Esophagus squamous epithelium (tissue), 5 donors: ENCODE data around the gene ADH1B. TPM values are rescaled to one million over a fixed set of nuclear protein-coding genes. Genes with fewer than 3 reads are reported as not detected.

Experiments used
- DNase-seq: peaks from one replicate; lab custom pipeline; 2025; lab: John Stamatoyannopoulos, UW
- H3K27ac ChIP-seq, 4 donors: fragments of 200-600 bp; sonication (generic); one replicate each; pipeline ENCODE4 v1.5.1; 2016 to 2019; ENCODE audit warnings: mild to moderate bottlenecking in 1 of 4
- H3K27me3 ChIP-seq, 4 donors: fragments of 200-600 bp; sonication (generic); 1 replicate in 3 of 4; 2 replicates in 1 of 4; pipeline versions ENCODE4 v1.5.1 to v1.6.0; 2017 to 2021; ENCODE audit warnings: antibody characterized with exemption in 1 of 4
- H3K36me3 ChIP-seq, 3 donors: fragments of 200-600 bp; sonication (generic); one replicate each; pipeline ENCODE4 v1.5.1; 2016 to 2019
- H3K4me1 ChIP-seq, 3 donors: fragments of 200-600 bp; sonication (generic); one replicate each; pipeline ENCODE4 v1.5.1; 2017 to 2019
- H3K4me3 ChIP-seq, 4 donors: fragments of 200-600 bp; sonication (generic); 1 replicate in 3 of 4; 2 replicates in 1 of 4; pipeline ENCODE4 v1.5.1; 2016 to 2019; ENCODE audit warnings: mild to moderate bottlenecking in 2 of 4, moderate library complexity in 1 of 4
- H3K9me3 ChIP-seq, 3 donors: fragments of 200-600 bp; sonication (generic); one replicate each; pipeline ENCODE4 v1.5.1; 2016 to 2019
- CTCF ChIP-seq, 6 experiments: fragments of 450-650 bp in 4 of 6; fragments of 200-600 bp in 2 of 6; sonication (generic) in 2 of 6; IDR thresholded peaks; one replicate each; pipeline ENCODE4 v1.5.1; 2016 to 2019; ENCODE audit warnings: antibody characterized with exemption in 6 of 6, mild to moderate bottlenecking in 4 of 6, moderate library complexity in 4 of 6
- POLR2A ChIP-seq, 4 donors: fragments of 450-650 bp; IDR thresholded peaks; one replicate each; pipeline ENCODE4 v1.6.1; 2017; ENCODE audit warnings: antibody characterized with exemption in 4 of 4, mild to moderate bottlenecking in 4 of 4, moderate library complexity in 3 of 4
- intact Hi-C: fragments of 100-400 bp; cut with DNase I; formaldehyde crosslinking; loops from one replicate; pipeline ENCODE4 v1.15.0; 2022
- total RNA-seq, 4 donors: library from RNA; depleted of rRNA; stranded (reverse); fragments of >200 nt; gene quantifications; one replicate each; pipeline ENCODE4 v1.1.0, GENCODE V29; 2016
- donor health status: DM: yes; HTN: yes; CAD: no.

ADH1B gene
- total RNA-seq, 4 donors from 2014 or later, result 12.9 to 468 (median 181) TPM

GRCh38 chr4:99264927-99265326 lies 56.3 kb downstream of the ADH1B start:
- no peak for TF ChIP-seq CTCF (IDR thresholded peaks at IDR 0.05)
- no peak for TF ChIP-seq POLR2A (IDR thresholded peaks at IDR 0.05)
- H3K4me3 ChIP-seq, result no peak overlapping the region
- intact Hi-C loops, result no loop called here
- DNase-seq, result no peak
- no peaks in the 10 kb centered on the region for H3K27me3 ChIP-seq
- no peaks in the 10 kb centered on the region for H3K9me3 ChIP-seq
- no peak overlapping the region for H3K27ac ChIP-seq
- H3K4me1 ChIP-seq, result peaks cover 0 to 22% (median 0%) of the 10 kb centered on the region in 3 donors
- H3K36me3 ChIP-seq, result no peaks in the 10 kb centered on the region

Other genes with a start within 250 kb of the ADH1B start
- 100 to 1,000 TPM in 2 of 4 donors, 10 to 100 TPM in 2; 24.8 to 183 (median 110) TPM for gene ADH5, start 232.6 kb downstream of the ADH1B start, total RNA-seq
- gene ADH4, start 177.1 kb downstream of the ADH1B start, total RNA-seq, result 1 to 10 TPM in 2 of 4 donors, not detected in 2; 1.9 to 6.2 TPM
- not detected for gene ADH6, start 102.2 kb downstream of the ADH1B start, total RNA-seq
- not detected for gene ADH1A, start 30.4 kb downstream of the ADH1B start, total RNA-seq
- 10 to 100 TPM in 2 of 4 donors, 1 to 10 TPM in 1, under 1 TPM in 1; 0.75 to 12.6 (median 8.4) TPM for gene ADH1C, start 31.3 kb upstream of the ADH1B start, total RNA-seq
- 100 to 1,000 TPM; 173 to 420 (median 318) TPM for gene ADH7, start 113.9 kb upstream of the ADH1B start, total RNA-seq
- not detected for gene C4orf17, start 189.6 kb upstream of the ADH1B start, total RNA-seq
- 10 to 100 TPM in 1 of 4 donors, 1 to 10 TPM in 3; 2.7 to 12.2 (median 6.3) TPM for gene TRMT10A, start 242.6 kb upstream of the ADH1B start, total RNA-seq